DOHH2 (cell line): ENCODE data around the gene CDS2.

Experiments used
- EZH2phosphoT487 ChIP-seq: fragments of 200-600 bp; sonication (generic); IDR thresholded peaks from 2 replicates; pipeline ENCODE4 v1.6.1; 2017; ENCODE audit warnings: borderline replicate concordance, mild to moderate bottlenecking, antibody characterized with exemption, low read length, moderate library complexity, mixed read lengths
- TF ChIP-seq, protein P1 (sequence below): fragments of 200-600 bp; sonication (generic); IDR thresholded peaks from one replicate; pipeline ENCODE4 v1.5.1; 2014; ENCODE audit warnings: antibody characterized with exemption, mild to moderate bottlenecking, low read depth, low read length; ENCODE audit not compliant: poor library complexity, severe bottlenecking

GRCh38 chr20:5183731-5184474, 57.1 kb downstream of the CDS2 start:
- TF ChIP-seq, protein P1, sequence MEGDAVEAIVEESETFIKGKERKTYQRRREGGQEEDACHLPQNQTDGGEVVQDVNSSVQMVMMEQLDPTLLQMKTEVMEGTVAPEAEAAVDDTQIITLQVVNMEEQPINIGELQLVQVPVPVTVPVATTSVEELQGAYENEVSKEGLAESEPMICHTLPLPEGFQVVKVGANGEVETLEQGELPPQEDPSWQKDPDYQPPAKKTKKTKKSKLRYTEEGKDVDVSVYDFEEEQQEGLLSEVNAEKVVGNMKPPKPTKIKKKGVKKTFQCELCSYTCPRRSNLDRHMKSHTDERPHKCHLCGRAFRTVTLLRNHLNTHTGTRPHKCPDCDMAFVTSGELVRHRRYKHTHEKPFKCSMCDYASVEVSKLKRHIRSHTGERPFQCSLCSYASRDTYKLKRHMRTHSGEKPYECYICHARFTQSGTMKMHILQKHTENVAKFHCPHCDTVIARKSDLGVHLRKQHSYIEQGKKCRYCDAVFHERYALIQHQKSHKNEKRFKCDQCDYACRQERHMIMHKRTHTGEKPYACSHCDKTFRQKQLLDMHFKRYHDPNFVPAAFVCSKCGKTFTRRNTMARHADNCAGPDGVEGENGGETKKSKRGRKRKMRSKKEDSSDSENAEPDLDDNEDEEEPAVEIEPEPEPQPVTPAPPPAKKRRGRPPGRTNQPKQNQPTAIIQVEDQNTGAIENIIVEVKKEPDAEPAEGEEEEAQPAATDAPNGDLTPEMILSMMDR: no peak
- no peak for TF ChIP-seq EZH2phosphoT487
